ENCODE results near the gene RANGAP1.

RANGAP1 gene, protein sequence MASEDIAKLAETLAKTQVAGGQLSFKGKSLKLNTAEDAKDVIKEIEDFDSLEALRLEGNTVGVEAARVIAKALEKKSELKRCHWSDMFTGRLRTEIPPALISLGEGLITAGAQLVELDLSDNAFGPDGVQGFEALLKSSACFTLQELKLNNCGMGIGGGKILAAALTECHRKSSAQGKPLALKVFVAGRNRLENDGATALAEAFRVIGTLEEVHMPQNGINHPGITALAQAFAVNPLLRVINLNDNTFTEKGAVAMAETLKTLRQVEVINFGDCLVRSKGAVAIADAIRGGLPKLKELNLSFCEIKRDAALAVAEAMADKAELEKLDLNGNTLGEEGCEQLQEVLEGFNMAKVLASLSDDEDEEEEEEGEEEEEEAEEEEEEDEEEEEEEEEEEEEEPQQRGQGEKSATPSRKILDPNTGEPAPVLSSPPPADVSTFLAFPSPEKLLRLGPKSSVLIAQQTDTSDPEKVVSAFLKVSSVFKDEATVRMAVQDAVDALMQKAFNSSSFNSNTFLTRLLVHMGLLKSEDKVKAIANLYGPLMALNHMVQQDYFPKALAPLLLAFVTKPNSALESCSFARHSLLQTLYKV

DNA sequence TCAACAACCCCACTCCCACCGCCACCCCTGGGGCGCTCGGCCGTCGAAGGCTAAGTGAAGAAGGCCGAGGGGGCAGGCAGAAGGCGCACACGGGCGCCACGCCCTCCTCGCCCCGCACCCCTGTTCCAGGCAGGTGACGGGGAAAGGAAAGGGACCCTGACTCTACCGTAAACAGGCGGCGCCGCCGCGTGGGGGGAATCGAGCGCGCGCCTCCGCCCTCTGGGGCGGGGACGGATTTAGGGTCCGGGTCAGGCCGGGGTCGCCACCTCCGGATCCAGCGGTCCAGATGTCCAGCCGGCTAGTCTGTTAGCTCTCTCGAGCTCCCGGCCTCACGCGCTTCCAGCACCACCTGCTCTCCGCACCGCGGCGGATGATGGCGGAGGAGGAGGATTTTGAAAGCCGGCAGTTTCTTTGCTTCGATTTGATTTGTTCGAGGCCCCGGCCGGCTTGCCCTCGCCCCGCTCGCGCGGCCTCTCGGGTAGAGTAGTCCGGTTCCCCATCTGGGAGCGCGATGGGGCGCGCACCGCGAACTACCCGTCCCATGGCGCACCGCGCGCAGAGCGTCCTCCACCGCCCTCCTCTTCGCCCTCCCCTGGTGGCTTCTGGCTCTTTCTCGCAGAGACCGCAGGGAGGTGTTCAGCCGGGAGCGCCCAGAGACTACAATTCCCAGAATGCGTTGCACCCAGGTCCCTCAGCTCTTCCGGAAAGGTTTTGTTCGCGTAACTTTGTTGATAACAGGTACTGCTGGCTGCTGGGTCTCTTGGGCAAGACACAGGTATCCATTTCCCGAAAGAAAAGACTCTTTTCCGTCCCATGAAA, at the start of gene RANGAP1:
RANGAP1 (minus strand) TSS at position 368 of the 819 bp plus-strand sequence. CDS start 5,143 bp downstream, outside the sequence.
- no peak for TF ChIP-seq ZNF274 (IDR thresholded peaks at IDR 0.05; ENCODE audit: low read depth, low read length)
- H3K4me3 ChIP-seq (ENCODE audit: low read length): peak within 1 kb of the TSS; percentile 97

DNA sequence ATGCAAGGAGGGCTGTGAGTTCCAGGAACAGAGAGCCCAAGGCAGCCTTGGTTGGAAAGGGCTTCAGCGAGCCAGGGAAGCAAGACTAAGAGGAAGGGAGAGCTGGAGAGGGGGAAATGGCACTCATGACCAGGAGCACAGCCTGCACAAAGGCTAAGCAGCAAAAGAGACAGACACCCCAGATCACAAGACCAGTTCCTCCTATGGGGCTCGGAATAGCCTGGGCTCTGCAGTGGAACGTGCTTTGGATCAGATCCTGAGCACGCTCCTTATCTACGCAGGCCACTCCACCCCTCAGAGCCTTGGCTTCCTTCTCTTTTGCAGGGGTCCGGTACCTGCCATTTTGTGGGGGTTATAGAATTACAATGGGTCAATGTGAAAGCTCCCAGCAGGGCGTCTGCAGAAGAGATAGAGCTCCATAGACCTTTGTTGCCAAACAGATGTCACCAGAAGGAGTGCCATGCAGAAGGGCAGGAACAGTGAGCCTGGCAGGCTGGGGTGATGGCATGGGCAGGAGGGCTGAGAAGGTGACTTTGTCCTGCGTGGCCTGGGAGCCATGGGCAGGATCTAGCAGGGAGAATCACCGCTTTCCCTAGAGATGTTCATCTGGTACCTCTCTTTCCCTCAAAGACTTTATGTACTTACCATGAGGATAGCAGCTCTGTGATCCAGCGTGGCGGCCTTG, 49.1 kb upstream of the RANGAP1 start:
- no peak overlapping the region for H3K4me3 ChIP-seq (ENCODE audit: low read length)
- TF ChIP-seq ZNF274 (IDR thresholded peaks at IDR 0.05; ENCODE audit: low read depth, low read length): no peak

DNA sequence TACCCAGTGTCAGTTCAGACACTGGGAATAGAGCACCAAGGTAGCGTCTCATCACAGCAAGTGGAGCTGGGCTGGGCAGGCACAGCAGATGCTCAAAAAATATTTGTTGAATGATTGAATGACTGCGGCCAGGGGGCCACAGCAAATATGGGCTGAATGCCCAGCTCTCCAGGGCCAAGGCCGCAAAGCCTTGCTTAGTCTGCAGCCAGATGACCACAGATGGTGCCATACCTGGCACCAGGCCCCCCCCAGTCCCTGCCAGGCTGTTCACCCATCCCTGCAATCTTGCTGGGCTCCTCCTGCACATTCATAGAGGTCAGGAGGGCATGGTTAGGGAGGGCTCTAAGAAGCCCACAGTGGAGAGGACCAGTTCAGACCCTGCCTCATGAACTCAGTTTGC, 48.2 kb upstream of the RANGAP1 start:
- no peak for TF ChIP-seq ZNF274 (IDR thresholded peaks at IDR 0.05; ENCODE audit: low read depth, low read length)
- H3K4me3 ChIP-seq (ENCODE audit: low read length): no peak overlapping the region

DNA sequence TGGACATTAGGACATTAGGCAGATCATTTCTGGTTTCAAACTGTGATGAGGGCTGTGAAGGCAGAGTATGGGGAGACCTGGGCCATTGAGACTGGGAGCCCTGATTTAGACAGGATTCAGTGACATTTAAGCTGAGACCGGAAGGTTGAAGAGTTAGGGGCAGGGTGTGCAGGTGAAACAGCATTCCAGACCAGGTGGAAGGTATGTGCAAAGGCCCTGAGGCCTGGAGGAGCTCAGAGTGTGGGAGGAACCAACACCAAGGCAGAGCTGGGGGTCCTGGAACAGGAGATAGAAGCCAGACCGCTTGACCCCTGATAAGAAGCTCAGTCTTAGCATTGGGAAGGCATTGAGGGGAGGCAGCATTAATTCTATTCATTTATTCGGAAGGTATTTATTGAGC, 47.8 kb upstream of the RANGAP1 start:
- no peak overlapping the region for H3K4me3 ChIP-seq (ENCODE audit: low read length)
- no peak for TF ChIP-seq ZNF274 (IDR thresholded peaks at IDR 0.05; ENCODE audit: low read depth, low read length)

DNA sequence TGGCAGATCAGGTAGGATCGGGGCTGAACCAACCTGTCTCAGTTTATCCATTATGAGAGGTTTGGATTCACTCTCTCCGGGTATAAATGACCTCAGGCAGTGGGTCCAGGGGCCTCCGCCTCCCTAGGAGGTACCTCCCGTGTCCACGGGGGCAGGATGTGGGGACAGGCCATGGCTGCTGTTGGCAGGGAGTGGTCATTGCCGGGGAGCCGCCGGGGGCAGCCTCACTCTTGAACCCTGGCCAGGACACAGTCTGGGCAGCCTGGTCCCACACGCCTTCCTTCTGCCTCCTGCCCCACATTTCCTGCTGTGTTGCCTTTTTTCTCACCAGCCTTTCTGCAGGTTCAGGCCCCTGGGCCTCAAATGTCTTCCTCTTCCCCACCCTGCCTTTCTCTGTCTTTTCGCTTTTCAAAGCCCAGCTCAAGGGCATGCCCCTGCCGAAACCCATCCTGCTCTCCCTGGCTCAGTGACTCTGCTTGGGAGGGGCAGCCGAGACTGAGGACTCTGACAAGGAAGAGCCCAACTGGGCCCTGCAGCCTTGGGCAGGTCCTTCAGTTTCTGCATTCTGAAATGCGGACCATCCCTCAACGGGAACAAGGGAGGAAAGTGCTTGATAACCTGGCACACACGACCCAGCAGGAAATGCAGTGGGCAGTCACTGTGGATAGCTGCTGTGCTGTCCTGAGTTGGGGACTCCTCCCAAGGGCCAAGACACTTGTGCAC, 46.4 kb upstream of the RANGAP1 start:
- no peak for TF ChIP-seq ZNF274 (IDR thresholded peaks at IDR 0.05; ENCODE audit: low read depth, low read length)
- no peak overlapping the region for H3K4me3 ChIP-seq (ENCODE audit: low read length)

DNA sequence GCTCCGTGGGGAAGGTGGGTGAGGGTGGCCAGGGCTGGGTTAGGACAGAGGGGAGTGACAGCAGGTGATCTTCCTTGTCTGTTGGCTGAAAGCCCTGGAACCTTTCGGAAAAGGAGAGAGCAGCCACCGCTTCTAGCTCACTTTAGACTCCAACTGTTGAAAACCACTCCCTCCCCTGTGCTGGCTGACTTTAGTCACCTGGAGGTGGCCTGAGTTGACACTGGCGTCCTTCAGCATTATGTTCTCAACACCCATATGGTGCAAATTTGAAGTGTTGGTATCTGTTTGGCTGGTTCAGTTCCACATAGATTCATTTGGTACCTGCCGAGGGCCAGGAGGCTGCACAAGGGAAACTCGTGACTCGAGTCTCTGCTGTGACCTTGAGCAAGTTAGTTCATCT, 44.2 kb upstream of the RANGAP1 start:
- H3K4me3 ChIP-seq (ENCODE audit: low read length): no peak overlapping the region

DNA sequence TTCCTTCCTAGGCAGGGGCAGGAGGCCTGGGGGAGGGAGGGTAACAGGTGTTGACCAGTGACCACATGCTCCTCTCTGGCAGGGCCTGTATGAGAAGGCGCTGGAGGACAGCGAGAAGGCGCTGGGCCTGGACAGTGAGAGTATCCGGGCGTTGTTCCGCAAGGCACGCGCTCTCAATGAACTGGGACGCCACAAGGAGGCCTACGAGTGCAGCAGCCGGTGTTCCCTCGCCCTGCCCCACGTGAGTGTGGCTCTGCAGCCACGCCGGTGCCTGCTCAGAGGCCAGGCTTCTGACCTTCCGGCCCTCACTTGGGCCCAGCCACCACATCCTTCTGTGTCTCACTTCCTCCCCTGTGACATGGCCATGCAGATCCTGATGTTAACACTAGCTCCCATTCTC, 41.1 kb upstream of the RANGAP1 start:
- H3K4me3 ChIP-seq (ENCODE audit: low read length): no peak overlapping the region
- TF ChIP-seq ZNF274 (IDR thresholded peaks at IDR 0.05; ENCODE audit: low read depth, low read length): no peak

More for the DNA sequence above, 44.2 kb upstream of the RANGAP1 start:
- no peak for TF ChIP-seq ZNF274 (IDR thresholded peaks at IDR 0.05; ENCODE audit: low read depth, low read length)

DNA sequence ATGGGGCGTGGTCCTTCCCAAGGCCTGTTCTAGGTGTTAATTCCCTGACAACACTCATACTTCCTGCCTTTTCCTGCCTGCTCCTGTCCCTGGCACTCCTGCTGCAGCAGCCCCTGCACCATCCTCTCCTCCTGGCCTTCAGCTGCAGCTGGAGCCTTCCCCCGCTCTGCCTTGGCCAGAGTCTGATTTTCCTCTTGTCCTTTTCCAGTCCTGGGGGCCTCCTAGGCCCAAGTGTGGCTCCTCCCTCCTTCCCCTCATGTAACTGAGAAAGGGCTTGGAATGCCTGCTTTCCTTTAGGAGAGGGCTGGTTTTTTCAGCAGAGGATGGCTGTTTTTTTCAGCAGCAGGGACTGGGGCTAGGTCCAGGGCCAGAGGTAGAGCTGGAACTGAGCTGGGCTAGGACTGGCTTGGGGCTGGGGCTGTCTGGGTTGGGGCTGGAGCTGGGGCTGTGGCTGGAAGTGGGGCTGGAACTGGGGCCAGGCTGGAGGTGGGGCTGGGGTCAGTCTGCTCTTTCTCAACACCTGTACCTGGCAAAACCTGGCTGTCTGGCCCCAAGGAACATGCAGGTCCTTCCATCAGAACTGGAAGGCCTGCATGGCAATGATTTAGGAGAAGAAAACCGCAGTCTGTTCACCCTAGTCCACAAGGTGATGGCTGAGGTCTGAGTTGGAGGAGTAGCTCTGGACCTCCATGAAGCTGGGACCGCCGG, 39.0 kb upstream of the RANGAP1 start:
- H3K4me3 ChIP-seq (ENCODE audit: low read length): no peak overlapping the region
- no peak for TF ChIP-seq ZNF274 (IDR thresholded peaks at IDR 0.05; ENCODE audit: low read depth, low read length)

DNA sequence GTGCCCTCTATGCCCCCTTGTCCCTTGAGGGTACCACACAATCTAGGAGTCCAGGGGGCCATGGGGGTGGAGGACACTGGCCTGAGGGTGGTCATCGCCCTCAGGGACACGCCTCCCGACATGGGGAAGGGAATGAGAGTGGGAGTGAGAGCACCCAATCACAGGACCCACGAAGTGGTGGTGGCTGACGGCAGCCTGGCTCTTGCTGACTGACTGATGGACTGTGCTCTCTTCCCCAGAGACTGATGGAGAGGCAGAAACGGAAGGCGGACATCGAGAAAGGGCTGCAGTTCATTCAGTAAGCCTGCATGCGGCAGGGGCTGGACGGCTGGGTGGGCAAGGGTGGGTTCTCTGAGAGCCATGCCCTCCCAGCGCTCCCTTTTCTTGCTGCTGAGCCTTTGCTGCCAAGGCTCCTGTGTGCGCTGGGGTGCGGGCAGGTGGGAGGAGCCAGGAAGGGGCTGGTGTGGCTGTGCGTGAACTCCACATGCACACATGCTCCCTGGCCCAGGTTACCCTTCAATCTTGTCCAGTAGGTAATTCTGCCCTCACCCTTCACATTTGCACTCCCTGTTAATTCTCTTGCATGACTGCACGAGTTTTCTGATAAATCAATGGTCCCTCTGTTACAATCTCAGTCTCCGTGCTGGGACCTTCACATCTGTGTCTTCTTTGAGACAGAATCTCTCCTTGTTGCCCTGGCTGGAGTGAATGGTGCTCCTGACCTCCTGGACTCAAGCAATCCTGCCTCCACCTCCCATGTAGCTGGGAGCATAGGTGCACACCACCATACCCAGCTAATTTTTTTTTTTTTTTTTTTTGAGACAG, 34.6 kb upstream of the RANGAP1 start:
- no peak overlapping the region for H3K4me3 ChIP-seq (ENCODE audit: low read length)
- TF ChIP-seq ZNF274 (IDR thresholded peaks at IDR 0.05; ENCODE audit: low read depth, low read length): no peak

DNA sequence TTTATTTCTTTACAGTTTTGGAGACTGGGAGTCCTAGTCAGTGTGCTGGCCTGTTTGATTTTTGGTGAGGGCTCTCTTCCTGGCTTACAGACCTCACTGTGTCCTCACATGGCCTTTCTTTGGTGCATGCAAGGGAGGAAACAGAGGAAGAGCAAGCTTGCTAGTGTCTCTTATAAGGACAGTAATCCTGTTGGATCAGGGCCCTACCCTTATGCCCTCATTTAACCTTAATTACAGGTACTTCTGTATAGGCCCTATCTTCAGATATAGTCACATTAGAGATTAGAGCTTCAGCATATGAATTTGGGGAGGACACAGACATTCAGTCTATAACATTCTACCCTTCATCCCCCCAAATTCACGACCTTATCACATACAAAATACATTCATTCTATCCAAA, 29.6 kb upstream of the RANGAP1 start:
- no peak overlapping the region for H3K4me3 ChIP-seq (ENCODE audit: low read length)
- no peak for TF ChIP-seq ZNF274 (IDR thresholded peaks at IDR 0.05; ENCODE audit: low read depth, low read length)

DNA sequence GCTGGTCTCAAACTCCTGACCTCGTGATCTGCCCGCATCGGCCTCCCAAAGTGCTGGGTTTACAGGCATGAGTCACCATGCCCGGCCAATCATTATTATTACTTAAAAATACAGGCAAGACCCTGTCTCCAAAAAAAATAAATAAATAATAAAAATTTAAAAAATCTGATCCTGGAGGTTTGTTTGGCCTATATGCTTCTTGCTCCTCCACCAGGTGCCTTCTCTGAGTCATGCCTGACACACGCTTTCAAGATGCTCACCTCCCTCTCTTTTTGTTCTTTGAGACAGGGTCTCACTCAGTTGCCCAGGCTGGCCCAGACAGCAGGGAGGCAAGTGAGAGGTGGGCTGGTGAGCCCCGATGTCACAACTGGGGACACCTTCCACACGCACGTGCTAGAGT, 28.8 kb upstream of the RANGAP1 start:
- no peak overlapping the region for H3K4me3 ChIP-seq (ENCODE audit: low read length)
- TF ChIP-seq ZNF274 (IDR thresholded peaks at IDR 0.05; ENCODE audit: low read depth, low read length): no peak

DNA sequence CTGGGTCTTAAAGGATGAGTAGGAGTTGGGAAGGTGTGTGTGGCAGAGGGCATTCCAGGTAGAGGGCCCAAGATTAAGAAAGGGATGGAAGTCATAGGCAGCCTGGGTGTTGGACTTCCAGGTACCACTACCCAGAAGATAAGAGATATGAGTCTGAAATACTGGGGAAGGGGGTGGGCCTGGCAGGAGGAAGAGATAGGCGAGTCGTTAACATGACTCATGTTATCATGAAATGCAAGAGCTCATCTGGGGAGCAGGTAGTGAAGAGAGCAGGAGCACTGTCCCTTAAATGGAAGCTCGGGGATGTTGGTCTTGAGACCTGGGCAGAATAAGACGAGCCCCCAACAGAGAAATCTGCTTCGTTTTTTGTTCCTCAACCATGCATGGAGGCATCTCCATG, 25.5 kb upstream of the RANGAP1 start:
- no peak for TF ChIP-seq ZNF274 (IDR thresholded peaks at IDR 0.05; ENCODE audit: low read depth, low read length)
- H3K4me3 ChIP-seq (ENCODE audit: low read length): no peak overlapping the region
